ENCODE measurements around the gene NBPF20. TPM values are rescaled to one million over a fixed set of nuclear protein-coding genes. Genes with fewer than 3 reads are reported as not detected.
"Not testable (repeated sequence)": the region's sequence is repeated elsewhere in the genome, so short reads cannot be mapped to it uniquely, and the experiment has no call there.

The NBPF20 gene
- total RNA-seq, 1 donor from 2014 or later: 3.0 TPM

DNA sequence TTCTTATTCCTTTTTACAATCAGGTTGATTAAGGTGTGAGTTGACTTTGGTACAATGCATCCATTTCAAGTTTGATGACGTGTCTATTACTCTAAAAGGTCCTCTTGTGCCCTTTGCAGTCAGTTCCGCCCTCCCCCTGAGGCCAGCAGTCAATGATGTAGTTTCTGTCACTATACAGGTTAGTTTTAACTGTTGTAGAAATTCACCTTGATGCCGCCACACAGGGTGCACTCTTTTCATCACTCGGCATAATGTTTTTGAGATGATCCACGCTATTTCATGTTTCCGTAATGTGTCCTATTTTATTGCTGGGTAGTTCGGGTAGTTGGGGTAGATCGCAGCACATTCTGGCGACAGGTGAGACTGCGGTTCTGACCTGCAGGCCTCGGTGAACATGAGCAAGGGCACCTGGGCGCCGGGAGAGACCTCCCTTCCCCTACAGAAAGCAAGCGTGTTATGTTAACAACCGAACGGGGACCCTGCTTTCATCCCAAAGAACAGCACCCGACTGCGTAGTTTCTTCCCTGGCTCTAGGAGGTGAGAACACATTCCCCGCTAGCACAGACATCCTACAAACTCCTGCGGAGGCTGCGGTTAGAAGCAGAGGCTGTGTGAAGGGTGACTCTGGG, 39.4 kb upstream of the NBPF20 start:
- H3K27ac Mint-ChIP-seq (ENCODE audit: unreplicated experiment); H4K20me1 ChIP-seq (ENCODE audit: insufficient read depth, low read length): not testable (repeated sequence)

GRCh38 chr1:145464017-145464416, 38.6 kb upstream of the NBPF20 start:
- not testable (repeated sequence) for H3K4me2 ChIP-seq (ENCODE audit: low read length); H3K36me3 ChIP-seq (ENCODE audit: insufficient read depth, low read length); H3K9me3 ChIP-seq (ENCODE audit: insufficient read depth, low read depth, low read length); H3K4me1 ChIP-seq (ENCODE audit: insufficient read depth, low read length); H3K36me3 Mint-ChIP-seq (ENCODE audit: low read depth, unreplicated experiment); FAIRE-seq; H3K4me3 ChIP-seq (ENCODE audit: insufficient read depth, low read depth, low read length); DNase-seq (ENCODE audit: low read depth); H3K27me3 ChIP-seq (ENCODE audit: insufficient read depth, low read length); H3K4me1 Mint-ChIP-seq (ENCODE audit: low read depth, unreplicated experiment); H3K9me3 Mint-ChIP-seq (ENCODE audit: unreplicated experiment); H3K4me3 Mint-ChIP-seq (ENCODE audit: unreplicated experiment); H3K27ac ChIP-seq (ENCODE audit: low read depth, low read length); H3K27ac Mint-ChIP-seq (ENCODE audit: unreplicated experiment); H2AFZ ChIP-seq (ENCODE audit: low read depth, low read length); H3K9ac ChIP-seq (ENCODE audit: low read length); H3K27me3 Mint-ChIP-seq (ENCODE audit: low read depth, unreplicated experiment); H4K20me1 ChIP-seq (ENCODE audit: insufficient read depth, low read length); H3K79me2 ChIP-seq (ENCODE audit: insufficient read depth, low read length)

More for the DNA sequence above, 39.4 kb upstream of the NBPF20 start:
- not testable (repeated sequence) for H3K4me3 ChIP-seq (ENCODE audit: insufficient read depth, low read depth, low read length); H3K36me3 ChIP-seq (ENCODE audit: insufficient read depth, low read length); DNase-seq (ENCODE audit: low read depth); H3K27me3 Mint-ChIP-seq (ENCODE audit: low read depth, unreplicated experiment); H3K27ac ChIP-seq (ENCODE audit: low read depth, low read length); H3K36me3 Mint-ChIP-seq (ENCODE audit: low read depth, unreplicated experiment); H3K9me3 ChIP-seq (ENCODE audit: insufficient read depth, low read depth, low read length); H3K9ac ChIP-seq (ENCODE audit: low read length); H3K4me1 Mint-ChIP-seq (ENCODE audit: low read depth, unreplicated experiment); H3K4me1 ChIP-seq (ENCODE audit: insufficient read depth, low read length); H2AFZ ChIP-seq (ENCODE audit: low read depth, low read length); H3K9me3 Mint-ChIP-seq (ENCODE audit: unreplicated experiment); FAIRE-seq; H3K27me3 ChIP-seq (ENCODE audit: insufficient read depth, low read length); H3K79me2 ChIP-seq (ENCODE audit: insufficient read depth, low read length)
- peak overlapping the region; percentile 80 for H3K4me2 ChIP-seq (ENCODE audit: low read length)
- peak overlapping the region; percentile 74 for H3K4me3 Mint-ChIP-seq (ENCODE audit: unreplicated experiment)

DNA sequence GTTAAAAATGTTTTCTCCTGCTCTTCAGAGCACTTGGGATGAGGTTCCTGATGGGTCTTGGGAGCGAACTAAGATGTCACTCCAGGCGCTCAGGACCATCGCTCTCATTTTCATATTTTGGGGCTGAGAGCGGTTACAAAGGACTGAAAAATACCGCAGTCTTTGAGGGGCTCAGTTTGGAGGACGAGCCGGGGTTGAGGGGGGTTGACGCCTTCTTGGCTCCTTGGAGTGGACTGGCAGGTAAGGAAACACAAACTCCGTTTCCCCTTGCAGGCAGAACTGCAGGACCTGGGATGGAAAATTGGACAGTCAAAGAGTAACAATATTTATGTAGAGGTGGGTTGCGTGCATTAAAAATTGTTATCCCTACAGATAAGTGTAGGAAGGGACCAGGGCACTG, 35.3 kb upstream of the NBPF20 start:
- not testable (repeated sequence) for DNase-seq (ENCODE audit: low read depth); H3K79me2 ChIP-seq (ENCODE audit: insufficient read depth, low read length); H4K20me1 ChIP-seq (ENCODE audit: insufficient read depth, low read length); H2AFZ ChIP-seq (ENCODE audit: low read depth, low read length); H3K9ac ChIP-seq (ENCODE audit: low read length); H3K9me3 Mint-ChIP-seq (ENCODE audit: unreplicated experiment); FAIRE-seq; H3K27ac ChIP-seq (ENCODE audit: low read depth, low read length); H3K27ac Mint-ChIP-seq (ENCODE audit: unreplicated experiment); H3K27me3 ChIP-seq (ENCODE audit: insufficient read depth, low read length); H3K4me3 ChIP-seq (ENCODE audit: insufficient read depth, low read depth, low read length); H3K27me3 Mint-ChIP-seq (ENCODE audit: low read depth, unreplicated experiment); H3K36me3 Mint-ChIP-seq (ENCODE audit: low read depth, unreplicated experiment); H3K36me3 ChIP-seq (ENCODE audit: insufficient read depth, low read length); H3K4me1 ChIP-seq (ENCODE audit: insufficient read depth, low read length); H3K4me1 Mint-ChIP-seq (ENCODE audit: low read depth, unreplicated experiment); H3K4me2 ChIP-seq (ENCODE audit: low read length); H3K9me3 ChIP-seq (ENCODE audit: insufficient read depth, low read depth, low read length); H3K4me3 Mint-ChIP-seq (ENCODE audit: unreplicated experiment)

DNA sequence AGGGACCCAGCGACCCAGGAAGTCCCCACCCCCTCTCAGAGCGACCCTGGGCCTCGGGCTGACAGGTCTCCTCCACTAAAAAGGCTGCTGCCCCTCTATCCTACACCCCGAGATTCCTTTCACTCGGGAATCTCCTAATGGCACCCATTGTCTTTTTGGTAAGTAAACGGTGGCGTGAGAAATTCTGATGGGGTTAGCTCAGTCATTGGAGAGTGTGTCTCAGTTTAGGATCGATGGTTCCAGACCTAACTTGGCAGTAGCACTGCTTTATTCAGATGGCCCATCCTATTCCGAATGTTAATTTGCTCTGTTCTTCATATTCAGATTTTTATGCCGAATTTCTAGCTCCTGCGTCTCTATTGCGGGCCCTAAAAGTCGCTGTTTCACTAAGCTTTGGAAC, 34.6 kb upstream of the NBPF20 start:
- H3K9ac ChIP-seq (ENCODE audit: low read length); H3K27me3 ChIP-seq (ENCODE audit: insufficient read depth, low read length); H3K4me1 Mint-ChIP-seq (ENCODE audit: low read depth, unreplicated experiment); DNase-seq (ENCODE audit: low read depth); FAIRE-seq; H3K36me3 Mint-ChIP-seq (ENCODE audit: low read depth, unreplicated experiment); H3K79me2 ChIP-seq (ENCODE audit: insufficient read depth, low read length); H3K27ac ChIP-seq (ENCODE audit: low read depth, low read length); H3K9me3 ChIP-seq (ENCODE audit: insufficient read depth, low read depth, low read length); H2AFZ ChIP-seq (ENCODE audit: low read depth, low read length); H3K4me1 ChIP-seq (ENCODE audit: insufficient read depth, low read length); H4K20me1 ChIP-seq (ENCODE audit: insufficient read depth, low read length); H3K36me3 ChIP-seq (ENCODE audit: insufficient read depth, low read length); H3K4me3 Mint-ChIP-seq (ENCODE audit: unreplicated experiment); H3K4me3 ChIP-seq (ENCODE audit: insufficient read depth, low read depth, low read length); H3K9me3 Mint-ChIP-seq (ENCODE audit: unreplicated experiment); H3K27ac Mint-ChIP-seq (ENCODE audit: unreplicated experiment): not testable (repeated sequence)
- peak overlapping the region; percentile 30 for H3K4me2 ChIP-seq (ENCODE audit: low read length)
- peaks cover 14% of the 10 kb centered on the region for H3K27me3 Mint-ChIP-seq (ENCODE audit: low read depth, unreplicated experiment)

- H3K4me3 Mint-ChIP-seq (ENCODE audit: unreplicated experiment); H3K36me3 Mint-ChIP-seq (ENCODE audit: low read depth, unreplicated experiment); FAIRE-seq; H3K9ac ChIP-seq (ENCODE audit: low read length); H3K27ac Mint-ChIP-seq (ENCODE audit: unreplicated experiment); H3K4me2 ChIP-seq (ENCODE audit: low read length); H3K27ac ChIP-seq (ENCODE audit: low read depth, low read length); H3K4me3 ChIP-seq (ENCODE audit: insufficient read depth, low read depth, low read length); H3K9me3 Mint-ChIP-seq (ENCODE audit: unreplicated experiment); H4K20me1 ChIP-seq (ENCODE audit: insufficient read depth, low read length); H3K79me2 ChIP-seq (ENCODE audit: insufficient read depth, low read length); H3K4me1 ChIP-seq (ENCODE audit: insufficient read depth, low read length); H3K27me3 ChIP-seq (ENCODE audit: insufficient read depth, low read length); H3K4me1 Mint-ChIP-seq (ENCODE audit: low read depth, unreplicated experiment); H2AFZ ChIP-seq (ENCODE audit: low read depth, low read length); DNase-seq (ENCODE audit: low read depth); H3K36me3 ChIP-seq (ENCODE audit: insufficient read depth, low read length); H3K9me3 ChIP-seq (ENCODE audit: insufficient read depth, low read depth, low read length): not testable (repeated sequence)
- H3K27me3 Mint-ChIP-seq (ENCODE audit: low read depth, unreplicated experiment): peaks cover 18% of the 10 kb centered on the region
Observed at GRCh38 chr1:145459591-145459990, 34.2 kb upstream of the NBPF20 start.

GRCh38 chr1:145459063-145459462, 33.7 kb upstream of the NBPF20 start:
- H3K9ac ChIP-seq (ENCODE audit: low read length); FAIRE-seq: not testable (repeated sequence)

More at GRCh38 chr1:145459063-145459462, 33.7 kb upstream of the NBPF20 start:
- peaks cover 19% of the 10 kb centered on the region for H3K27me3 Mint-ChIP-seq (ENCODE audit: low read depth, unreplicated experiment)
- not testable (repeated sequence) for H3K27me3 ChIP-seq (ENCODE audit: insufficient read depth, low read length); H3K9me3 Mint-ChIP-seq (ENCODE audit: unreplicated experiment); H3K9me3 ChIP-seq (ENCODE audit: insufficient read depth, low read depth, low read length); H3K4me3 ChIP-seq (ENCODE audit: insufficient read depth, low read depth, low read length); H3K79me2 ChIP-seq (ENCODE audit: insufficient read depth, low read length); DNase-seq (ENCODE audit: low read depth); H3K27ac Mint-ChIP-seq (ENCODE audit: unreplicated experiment); H3K36me3 Mint-ChIP-seq (ENCODE audit: low read depth, unreplicated experiment); H4K20me1 ChIP-seq (ENCODE audit: insufficient read depth, low read length); H3K27ac ChIP-seq (ENCODE audit: low read depth, low read length); H3K4me1 ChIP-seq (ENCODE audit: insufficient read depth, low read length); H3K4me2 ChIP-seq (ENCODE audit: low read length); H3K4me1 Mint-ChIP-seq (ENCODE audit: low read depth, unreplicated experiment); H3K36me3 ChIP-seq (ENCODE audit: insufficient read depth, low read length); H3K4me3 Mint-ChIP-seq (ENCODE audit: unreplicated experiment); H2AFZ ChIP-seq (ENCODE audit: low read depth, low read length)
